ENCODE measurements around the gene PANX3.

PANX3 gene

GRCh38 chr11:124657904-124658303, 46.7 kb downstream of the PANX3 start:
- no peak for TF ChIP-seq ZFX (IDR thresholded peaks at IDR 0.05; ENCODE audit: borderline replicate concordance)
- no peak for TF ChIP-seq CTCF (IDR thresholded peaks at IDR 0.05)
- no peak overlapping the region for H3K27ac ChIP-seq

GRCh38 chr11:124658501-124658900, 47.3 kb downstream of the PANX3 start:
- TF ChIP-seq CTCF (IDR thresholded peaks at IDR 0.05) (no peak), ZFX (IDR thresholded peaks at IDR 0.05; ENCODE audit: borderline replicate concordance) (no peak)
- no peak overlapping the region for H3K27ac ChIP-seq

GRCh38 chr11:124658986-124659385, 47.8 kb downstream of the PANX3 start:
- no peak for TF ChIP-seq CTCF (IDR thresholded peaks at IDR 0.05)
- no peak for TF ChIP-seq ZFX (IDR thresholded peaks at IDR 0.05; ENCODE audit: borderline replicate concordance)

GRCh38 chr11:124661553-124661952, 50.3 kb downstream of the PANX3 start:
- TF ChIP-seq CTCF (IDR thresholded peaks at IDR 0.05) (no peak), ZFX (IDR thresholded peaks at IDR 0.05; ENCODE audit: borderline replicate concordance) (no peak)
- no peak overlapping the region for H3K27ac ChIP-seq

More at GRCh38 chr11:124658986-124659385, 47.8 kb downstream of the PANX3 start:
- no peak overlapping the region for H3K27ac ChIP-seq

GRCh38 chr11:124662106-124662505, 50.9 kb downstream of the PANX3 start:
- TF ChIP-seq ZFX (IDR thresholded peaks at IDR 0.05; ENCODE audit: borderline replicate concordance) (no peak), CTCF (IDR thresholded peaks at IDR 0.05) (no peak)
- H3K27ac ChIP-seq, result no peak overlapping the region

- H3K27ac ChIP-seq, result no peak overlapping the region
- TF ChIP-seq CTCF (IDR thresholded peaks at IDR 0.05), result no peak
Measured at GRCh38 chr11:124663861-124664260, 52.6 kb downstream of the PANX3 start.

GRCh38 chr11:124667601-124668000, 56.4 kb downstream of the PANX3 start:
- TF ChIP-seq ZFX (IDR thresholded peaks at IDR 0.05; ENCODE audit: borderline replicate concordance) (no peak), CTCF (IDR thresholded peaks at IDR 0.05) (no peak)
- no peak overlapping the region for H3K27ac ChIP-seq

Data from 22Rv1 (cell line).